ENCODE measurements around the gene GSN. TPM values are rescaled to one million over a fixed set of nuclear protein-coding genes. Genes with fewer than 3 reads are reported as not detected.

The GSN gene
- total RNA-seq, 1 donor from 2014 or later: 35.0 TPM

DNA sequence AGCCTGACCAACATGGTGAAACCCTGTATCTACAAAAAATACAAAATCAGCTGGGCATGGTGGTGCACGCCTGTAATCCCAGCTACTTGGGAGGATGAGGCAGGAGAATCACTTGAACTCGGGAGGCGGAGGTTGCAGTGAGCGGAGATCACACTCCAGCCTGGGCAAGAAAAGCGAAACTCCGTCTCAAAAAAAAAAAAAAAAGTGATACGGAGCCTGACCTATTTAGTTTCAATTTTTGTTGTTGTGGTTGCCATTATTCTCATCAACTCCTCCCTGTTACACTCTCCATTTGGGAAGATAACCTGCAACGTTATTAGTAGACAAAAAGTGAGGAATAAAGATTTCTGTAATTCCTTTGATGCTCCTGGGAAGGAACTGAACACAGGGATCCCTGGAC, 100.8 kb downstream of the GSN start:
- H3K36me3 Mint-ChIP-seq (ENCODE audit: insufficient read depth): no peaks in the 10 kb centered on the region
- DNase-seq (ENCODE audit: low spot score, unreplicated experiment): no peak
- H3K4me1 Mint-ChIP-seq (ENCODE audit: low read depth): peaks cover 24% of the 10 kb centered on the region
- peaks cover 19% of the 10 kb centered on the region for H3K27me3 Mint-ChIP-seq
- H3K27ac Mint-ChIP-seq: no peak overlapping the region
- no peaks in the 10 kb centered on the region for H3K9me3 Mint-ChIP-seq (ENCODE audit: low read depth)
- TF ChIP-seq, protein P1, sequence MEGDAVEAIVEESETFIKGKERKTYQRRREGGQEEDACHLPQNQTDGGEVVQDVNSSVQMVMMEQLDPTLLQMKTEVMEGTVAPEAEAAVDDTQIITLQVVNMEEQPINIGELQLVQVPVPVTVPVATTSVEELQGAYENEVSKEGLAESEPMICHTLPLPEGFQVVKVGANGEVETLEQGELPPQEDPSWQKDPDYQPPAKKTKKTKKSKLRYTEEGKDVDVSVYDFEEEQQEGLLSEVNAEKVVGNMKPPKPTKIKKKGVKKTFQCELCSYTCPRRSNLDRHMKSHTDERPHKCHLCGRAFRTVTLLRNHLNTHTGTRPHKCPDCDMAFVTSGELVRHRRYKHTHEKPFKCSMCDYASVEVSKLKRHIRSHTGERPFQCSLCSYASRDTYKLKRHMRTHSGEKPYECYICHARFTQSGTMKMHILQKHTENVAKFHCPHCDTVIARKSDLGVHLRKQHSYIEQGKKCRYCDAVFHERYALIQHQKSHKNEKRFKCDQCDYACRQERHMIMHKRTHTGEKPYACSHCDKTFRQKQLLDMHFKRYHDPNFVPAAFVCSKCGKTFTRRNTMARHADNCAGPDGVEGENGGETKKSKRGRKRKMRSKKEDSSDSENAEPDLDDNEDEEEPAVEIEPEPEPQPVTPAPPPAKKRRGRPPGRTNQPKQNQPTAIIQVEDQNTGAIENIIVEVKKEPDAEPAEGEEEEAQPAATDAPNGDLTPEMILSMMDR (IDR thresholded peaks at IDR 0.05; ENCODE audit: unreplicated experiment): no peak
- peak overlapping the region; percentile 73 for H3K4me3 Mint-ChIP-seq (ENCODE audit: low read depth)

DNA sequence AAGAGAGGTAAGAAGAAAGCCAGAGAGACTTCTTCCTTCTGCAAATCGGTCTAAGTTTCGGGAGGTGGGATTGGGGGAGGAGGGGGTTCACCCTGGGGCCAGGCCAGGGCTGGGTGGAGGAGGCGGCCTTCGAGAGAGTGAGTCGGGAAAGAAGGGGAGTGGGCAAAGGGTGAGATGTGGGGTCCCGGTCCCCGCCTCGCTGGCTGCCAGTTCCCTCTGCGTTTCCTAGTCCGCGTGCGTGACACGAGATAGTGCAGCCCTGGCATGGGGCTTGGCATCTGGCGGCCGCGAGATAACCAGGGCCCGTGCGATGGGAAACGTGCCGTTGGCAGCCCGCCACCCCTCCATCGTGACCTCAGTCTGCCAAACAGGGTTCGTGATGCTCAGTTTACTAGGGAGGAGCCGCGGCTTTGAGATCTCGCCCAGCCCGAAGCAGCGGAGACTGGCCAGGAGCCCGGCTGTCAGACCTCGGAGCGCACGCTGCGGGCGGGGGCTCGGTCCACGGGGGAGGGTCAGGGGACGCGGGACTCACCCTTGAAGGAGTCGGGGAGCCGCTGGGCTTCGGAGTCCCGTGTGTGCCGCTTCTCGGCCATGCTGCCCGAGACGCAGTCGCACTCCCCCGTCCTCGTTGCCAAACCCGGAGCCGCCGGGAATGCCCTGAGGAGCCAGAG, 101.8 kb downstream of the GSN start, which contains the start of gene STOM:
STOM (minus strand) TSS at position 656 of the 671 bp plus-strand sequence; CDS start at position 593, 63 bp downstream.
- TF ChIP-seq, protein P1 (IDR thresholded peaks at IDR 0.05; ENCODE audit: unreplicated experiment): no peak
- H3K4me1 Mint-ChIP-seq (ENCODE audit: low read depth): peaks cover 25% of the 10 kb centered on the region
- peak within 1 kb of the TSS; percentile 73 for H3K4me3 Mint-ChIP-seq (ENCODE audit: low read depth)

DNA sequence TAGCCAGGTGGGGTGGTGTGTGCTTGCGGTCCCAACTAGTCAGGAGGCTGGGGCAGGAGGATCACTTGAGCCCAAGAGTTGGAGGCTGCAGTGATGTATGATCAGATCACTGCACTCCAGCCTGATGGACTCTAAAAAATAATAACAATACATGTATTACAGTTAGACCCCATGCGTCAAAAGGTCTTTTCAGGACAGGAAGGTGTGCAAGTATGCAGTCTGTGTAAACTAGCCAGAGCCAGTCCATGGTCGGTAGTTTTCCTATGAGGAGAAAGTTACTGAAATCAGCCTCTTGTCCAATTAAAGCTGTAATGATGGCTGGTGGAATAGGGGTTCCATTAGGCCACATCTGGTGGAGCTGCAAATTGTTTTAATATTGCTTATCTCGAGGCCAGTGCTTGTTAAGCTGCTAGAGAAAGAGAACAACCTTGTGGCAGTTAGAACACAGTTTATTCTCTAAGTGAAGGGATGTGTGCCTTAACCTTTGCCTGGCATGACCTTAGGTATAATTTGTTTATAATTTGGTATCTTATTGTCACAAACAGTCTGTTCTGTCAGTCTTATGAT, 103.6 kb downstream of the GSN start:
- Mint-ChIP-seq H3K36me3 (ENCODE audit: insufficient read depth) (no peaks in the 10 kb centered on the region), H3K4me3 (ENCODE audit: low read depth) (no peak overlapping the region), H3K27ac (peak overlapping the region; percentile 67), H3K9me3 (ENCODE audit: low read depth) (no peaks in the 10 kb centered on the region), H3K4me1 (ENCODE audit: low read depth) (peaks cover 25% of the 10 kb centered on the region), H3K27me3 (peaks cover 19% of the 10 kb centered on the region)
- TF ChIP-seq, protein P1 (IDR thresholded peaks at IDR 0.05; ENCODE audit: unreplicated experiment): no peak
- no peak for DNase-seq (ENCODE audit: low spot score, unreplicated experiment)

More for the DNA sequence above, 101.8 kb downstream of the GSN start, which contains the start of gene STOM:
- no peaks in the 10 kb centered on the region for H3K36me3 Mint-ChIP-seq (ENCODE audit: insufficient read depth)
- peaks cover 19% of the 10 kb centered on the region for H3K27me3 Mint-ChIP-seq
- no peak for DNase-seq (ENCODE audit: low spot score, unreplicated experiment)
- H3K9me3 Mint-ChIP-seq (ENCODE audit: low read depth): no peaks in the 10 kb centered on the region
- H3K27ac Mint-ChIP-seq: peak within 1 kb of the TSS; percentile 67

DNA sequence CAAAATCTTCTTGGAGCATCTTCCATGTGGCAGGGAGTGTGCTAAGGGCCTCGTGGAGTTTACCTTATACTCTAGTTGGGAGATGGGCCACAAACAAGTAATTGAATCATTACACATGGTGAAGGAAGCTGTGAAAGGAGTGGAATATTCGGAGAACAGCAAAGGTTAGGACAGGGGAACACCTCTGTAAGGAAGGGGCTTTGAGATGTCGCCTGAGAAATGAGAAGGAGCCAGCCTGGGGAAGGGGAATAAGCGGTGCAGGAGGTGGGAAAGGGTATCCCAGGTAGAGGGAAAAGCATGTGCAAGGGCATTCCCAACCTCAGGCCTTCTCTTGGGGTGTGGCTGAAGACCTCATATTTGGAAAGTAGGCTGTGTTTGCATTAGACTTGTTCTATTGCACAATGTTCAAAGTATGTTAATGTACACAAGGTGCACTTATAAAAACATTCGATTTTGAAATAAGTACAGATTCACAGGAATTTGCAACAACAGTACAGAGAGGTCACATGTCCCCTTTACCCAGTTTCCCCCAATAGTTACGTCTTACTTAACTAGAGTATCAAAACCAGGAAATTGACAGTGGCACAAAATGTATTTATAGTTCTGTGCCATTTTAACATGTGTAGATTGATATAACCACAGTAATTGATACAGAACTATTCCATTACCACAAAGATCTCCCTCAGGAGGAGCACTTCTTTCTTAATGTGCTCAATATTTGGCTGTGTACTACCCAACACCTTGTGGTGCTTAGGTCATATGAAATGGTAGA, 104.5 kb downstream of the GSN start:
- Mint-ChIP-seq H3K27ac (no peak overlapping the region), H3K4me1 (ENCODE audit: low read depth) (peaks cover 24% of the 10 kb centered on the region), H3K4me3 (ENCODE audit: low read depth) (no peak overlapping the region)

More for the DNA sequence above, 104.5 kb downstream of the GSN start:
- Mint-ChIP-seq H3K9me3 (ENCODE audit: low read depth) (no peaks in the 10 kb centered on the region), H3K27me3 (peaks cover 19% of the 10 kb centered on the region), H3K36me3 (ENCODE audit: insufficient read depth) (no peaks in the 10 kb centered on the region)
- no peak for DNase-seq (ENCODE audit: low spot score, unreplicated experiment)
- TF ChIP-seq, protein P1 (IDR thresholded peaks at IDR 0.05; ENCODE audit: unreplicated experiment): no peak
